ENCODE data around the gene ZSCAN22.

- no peak for TF ChIP-seq CTCF (IDR thresholded peaks at IDR 0.05)
- no peak for TF ChIP-seq EZH2 (IDR thresholded peaks at IDR 0.05; ENCODE audit: borderline replicate concordance, insufficient read depth, low read depth, low read length, poor library complexity, severe bottlenecking)
Measured at GRCh38 chr19:58366585-58367430, 40.0 kb downstream of the ZSCAN22 start.

All from B cell (primary cell).